WTC11 (cell line): Measurements from ENCODE around the gene DDR2. TPM values are rescaled to one million over a fixed set of nuclear protein-coding genes. Genes with fewer than 3 reads are reported as not detected.

Source experiments
- ATAC-seq: fragments of 200-7000 bp; cut with Tn5 transposase; 2 replicates; pipeline ENCODE4 v1.10.0; 2021; ENCODE audit warnings: mild to moderate bottlenecking, moderate library complexity
- CTCF ChIA-PET: fragments of 300-600 bp; sonication (Branson Sonifier 250); formaldehyde crosslinking; loops from one replicate; lab custom pipeline; 2021; ENCODE audit warnings: antibody characterized with exemption; lab: Charles Lee
- POLR2A ChIA-PET: fragments of 350-600 bp; sonication (Branson Sonifier 250); formaldehyde crosslinking; loops from one replicate; lab custom pipeline; 2021; ENCODE audit warnings: antibody characterized with exemption; lab: Charles Lee
- DNase-seq: peaks from one replicate; pipeline ENCODE4 v3.0.0; 2021; ENCODE audit warnings: low spot score
- H3K27ac Mint-ChIP-seq: 2 replicates; pipeline ENCODE4 v1.8.0; 2021; ENCODE audit warnings: mixed read lengths
- H3K27me3 Mint-ChIP-seq: 2 replicates; pipeline ENCODE4 v1.8.0; 2021; ENCODE audit warnings: low read depth, mild to moderate bottlenecking, moderate library complexity, mixed read lengths
- H3K36me3 Mint-ChIP-seq: 2 replicates; pipeline ENCODE4 v1.8.0; 2021; ENCODE audit warnings: mixed read lengths
- H3K4me1 Mint-ChIP-seq: 2 replicates; pipeline ENCODE4 v1.8.0; 2022; ENCODE audit warnings: mixed read lengths
- H3K4me3 Mint-ChIP-seq: 2 replicates; pipeline ENCODE4 v1.8.0; 2021; ENCODE audit warnings: mild to moderate bottlenecking, moderate library complexity, mixed read lengths
- H3K9me3 Mint-ChIP-seq: 2 replicates; pipeline ENCODE4 v1.8.0; 2021; ENCODE audit warnings: mixed read lengths
- CREM ChIP-seq: sonication (generic); formaldehyde crosslinking; IDR thresholded peaks from 2 replicates; pipeline ENCODE4 v1.8.1; 2022; ENCODE audit warnings: mild to moderate bottlenecking, missing genetic modification reagents, moderate library complexity
- E2F1 ChIP-seq: sonication (generic); formaldehyde crosslinking; IDR thresholded peaks from 2 replicates; pipeline ENCODE4 v1.8.0; 2022; ENCODE audit warnings: mild to moderate bottlenecking, missing genetic modification reagents
- ERG ChIP-seq: fragments of 250-450 bp; sonication (Bioruptor Pico); IDR thresholded peaks from 2 replicates; pipeline ENCODE4 v1.8.0; 2021; ENCODE audit warnings: mild to moderate bottlenecking
- IRF2 ChIP-seq: sonication (generic); formaldehyde crosslinking; IDR thresholded peaks from 2 replicates; pipeline ENCODE4 v1.8.0; 2022; ENCODE audit warnings: low read depth, missing genetic modification reagents, borderline replicate concordance
- MXD4 ChIP-seq: fragments of 250-450 bp; sonication (Bioruptor Pico); IDR thresholded peaks from 2 replicates; pipeline ENCODE4 v1.8.0; 2021; ENCODE audit warnings: mild to moderate bottlenecking, moderate library complexity, borderline replicate concordance
- NFATC4 ChIP-seq: fragments of 250-450 bp; sonication (Bioruptor Pico); IDR thresholded peaks from 2 replicates; pipeline ENCODE4 v1.9.0; 2021; ENCODE audit warnings: mild to moderate bottlenecking
- NR1H2 ChIP-seq: sonication (generic); formaldehyde crosslinking; IDR thresholded peaks from 2 replicates; pipeline ENCODE4 v1.9.0; 2021; ENCODE audit warnings: mild to moderate bottlenecking, moderate library complexity, missing genetic modification reagents
- OVOL2 ChIP-seq: fragments of 250-450 bp; sonication (Bioruptor Pico); IDR thresholded peaks from 2 replicates; pipeline ENCODE4 v1.9.0; 2021; ENCODE audit warnings: mild to moderate bottlenecking, borderline replicate concordance
- PRDM15 ChIP-seq: sonication (generic); formaldehyde crosslinking; IDR thresholded peaks from 2 replicates; pipeline ENCODE4 v1.8.0; 2022; ENCODE audit warnings: missing genetic modification reagents
- PRRX2 ChIP-seq: fragments of 250-450 bp; sonication (Bioruptor Pico); IDR thresholded peaks from 2 replicates; pipeline ENCODE4 v1.8.0; 2021; ENCODE audit warnings: mild to moderate bottlenecking
- RORB ChIP-seq: fragments of 250-450 bp; sonication (Bioruptor Pico); IDR thresholded peaks from 2 replicates; pipeline ENCODE4 v1.9.0; 2021; ENCODE audit warnings: mild to moderate bottlenecking
- TEAD4 ChIP-seq: sonication (generic); formaldehyde crosslinking; IDR thresholded peaks from 2 replicates; pipeline ENCODE4 v1.8.0; 2022; ENCODE audit warnings: mild to moderate bottlenecking, missing genetic modification reagents
- ZBTB43 ChIP-seq: sonication (generic); formaldehyde crosslinking; IDR thresholded peaks from 2 replicates; pipeline ENCODE4 v1.8.1; 2023; ENCODE audit warnings: mild to moderate bottlenecking, missing genetic modification reagents
- ZNF232 ChIP-seq: sonication (generic); formaldehyde crosslinking; IDR thresholded peaks from 2 replicates; pipeline ENCODE4 v1.8.0; 2022; ENCODE audit warnings: mild to moderate bottlenecking, missing genetic modification reagents
- ZNF396 ChIP-seq: fragments of 250-450 bp; sonication (Bioruptor Pico); IDR thresholded peaks from 2 replicates; pipeline ENCODE4 v1.8.0; 2021; ENCODE audit warnings: mild to moderate bottlenecking, moderate library complexity, borderline replicate concordance
- ZNF423 ChIP-seq: fragments of 250-450 bp; sonication (Bioruptor Pico); IDR thresholded peaks from 2 replicates; pipeline ENCODE4 v2.1.2; 2022; ENCODE audit warnings: mild to moderate bottlenecking, moderate library complexity
- ZNF532 ChIP-seq: fragments of 250-450 bp; sonication (Bioruptor Pico); IDR thresholded peaks from 2 replicates; pipeline ENCODE4 v1.9.0; 2021; ENCODE audit warnings: mild to moderate bottlenecking, borderline replicate concordance
- total RNA-seq: library from RNA; stranded (reverse); gene quantifications from 3 replicates; pipeline ENCODE4 v1.2.3, GENCODE V29; 2021

The DDR2 gene
- total RNA-seq, 1 experiment from 2014 or later: 0.85 TPM

- Mint-ChIP-seq H3K4me1 (peaks cover 4% of the 10 kb centered on the region; the same call in 1 of the 2 replicates), H3K27me3 (no peaks in the 10 kb centered on the region), H3K36me3 (no peaks in the 10 kb centered on the region), H3K4me3 (no peak overlapping the region), H3K9me3 (no peaks in the 10 kb centered on the region), H3K27ac (no peak overlapping the region)
- CTCF ChIA-PET: no interaction called here
- no peak for TF ChIP-seq ZBTB43 (CRISPR knock-in tag)
- TF ChIP-seq RORB: no peak
- TF ChIP-seq TEAD4 (CRISPR knock-in tag): no peak
- no peak for TF ChIP-seq MXD4 (CRISPR knock-in tag)
- no peak for TF ChIP-seq NR1H2
- TF ChIP-seq ERG (CRISPR knock-in tag): no peak
- no peak for TF ChIP-seq ZNF532 (CRISPR knock-in tag)
- TF ChIP-seq ZNF396: no peak
- no peak for TF ChIP-seq E2F1 (CRISPR knock-in tag)
- no peak for TF ChIP-seq PRDM15
- TF ChIP-seq NFATC4 (CRISPR knock-in tag): no peak
- TF ChIP-seq IRF2 (CRISPR knock-in tag): no peak
- no peak for TF ChIP-seq ZNF232 (CRISPR knock-in tag)
- no peak for TF ChIP-seq ZNF423
- TF ChIP-seq CREM (CRISPR knock-in tag): no peak
- no peak for TF ChIP-seq PRRX2 (CRISPR knock-in tag)
- TF ChIP-seq OVOL2 (CRISPR knock-in tag): no peak
- no peak for DNase-seq
- peak; percentile 84 for ATAC-seq
- POLR2A ChIA-PET: no interaction called here
Measured at GRCh38 chr1:162663589-162664106, 31.4 kb downstream of the DDR2 start.
